ENCODE data around the gene RSF1.
"Not testable (repeated sequence)": the region's sequence is repeated elsewhere in the genome, so short reads cannot be mapped to it uniquely, and the experiment has no call there.

Gene RSF1

DNA sequence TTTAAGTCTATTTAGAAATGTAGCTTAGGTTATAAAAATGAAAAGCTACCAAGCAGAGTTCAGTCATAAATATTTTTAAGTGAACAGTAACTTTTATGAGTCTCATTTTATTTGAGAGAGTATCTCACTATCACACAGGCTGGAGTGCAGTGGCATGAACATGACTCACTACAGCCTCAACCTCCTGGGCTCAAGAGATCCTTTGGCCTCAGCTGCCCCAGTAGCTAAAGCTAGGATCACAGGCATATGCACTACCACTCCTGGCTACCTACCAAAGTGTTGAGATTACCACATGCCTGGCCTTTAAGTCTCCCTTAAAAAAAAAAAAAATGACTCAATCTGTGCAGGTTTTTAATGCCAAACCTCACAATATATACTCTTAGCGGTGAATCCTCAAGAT is 148.3 kb downstream of the RSF1 start:
- DNase-seq = no peak

GRCh38 chr11:77669848-77670511 is 150.5 kb downstream of the RSF1 start:
- no peak for DNase-seq

GRCh38 chr11:77668760-77669159 is 151.8 kb downstream of the RSF1 start:
- DNase-seq = no peak

GRCh38 chr11:77665240-77665965 is 155.1 kb downstream of the RSF1 start:
- no peak for DNase-seq

GRCh38 chr11:77661670-77662069 is 158.9 kb downstream of the RSF1 start:
- no peak for DNase-seq

DNA sequence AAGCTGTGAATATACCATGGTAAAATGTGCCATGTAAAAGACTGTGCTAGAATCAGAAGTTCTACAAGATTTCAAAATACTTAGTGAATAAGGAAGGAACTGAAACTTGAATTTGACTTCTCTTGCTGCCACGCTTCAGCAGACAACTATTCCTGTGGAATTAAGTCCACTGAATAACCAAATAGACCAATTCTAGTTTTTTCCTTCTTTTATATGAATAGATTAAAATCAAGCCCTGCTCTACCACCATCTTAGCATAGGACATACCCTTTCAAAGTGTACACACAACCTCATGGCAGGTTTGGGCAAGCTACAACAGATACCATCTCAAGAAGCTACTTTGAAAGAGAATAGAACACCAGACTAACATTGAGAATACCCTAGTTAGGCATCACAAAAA is 159.6 kb downstream of the RSF1 start:
- no peak for DNase-seq

DNA sequence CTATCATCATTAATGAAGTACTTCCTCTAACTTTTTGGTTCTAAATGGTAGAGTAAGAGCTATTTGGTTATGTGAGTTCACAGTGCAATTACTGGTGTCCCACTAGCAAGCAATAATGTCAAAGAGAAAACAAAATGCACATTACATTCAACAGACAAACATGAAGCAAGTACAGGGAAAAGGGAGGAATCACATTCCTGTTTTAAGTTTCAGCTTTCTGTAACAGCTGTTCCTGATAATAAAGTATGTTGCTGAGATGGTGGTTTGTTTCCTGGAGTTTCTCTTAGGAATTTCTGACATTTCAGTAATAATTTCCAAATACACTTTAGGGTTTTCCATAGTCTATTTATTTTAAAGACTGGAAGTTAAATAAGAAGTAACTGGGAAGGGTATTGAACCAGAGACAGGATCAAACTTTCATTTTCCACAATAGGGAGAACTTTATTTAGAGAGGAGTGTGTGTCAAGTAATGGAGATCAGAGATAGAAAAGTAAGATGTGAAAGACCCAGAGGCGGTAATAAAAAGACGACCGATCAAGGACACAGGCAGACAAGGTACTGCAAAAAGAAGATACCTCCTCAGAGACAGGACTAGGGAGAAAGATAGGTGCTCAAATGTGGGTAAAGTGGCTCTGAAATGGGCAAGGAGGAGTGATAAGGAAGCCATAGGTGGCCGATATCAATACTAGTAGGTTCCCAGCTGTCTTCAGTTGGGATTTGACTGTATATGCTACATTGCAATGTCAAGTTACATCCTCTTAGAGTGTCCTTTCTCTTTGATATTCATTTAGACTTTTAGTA is 162.1 kb downstream of the RSF1 start:
- DNase-seq = no peak

GRCh38 chr11:77656362-77656761 is 164.2 kb downstream of the RSF1 start:
- peak; percentile 6 for DNase-seq

DNA sequence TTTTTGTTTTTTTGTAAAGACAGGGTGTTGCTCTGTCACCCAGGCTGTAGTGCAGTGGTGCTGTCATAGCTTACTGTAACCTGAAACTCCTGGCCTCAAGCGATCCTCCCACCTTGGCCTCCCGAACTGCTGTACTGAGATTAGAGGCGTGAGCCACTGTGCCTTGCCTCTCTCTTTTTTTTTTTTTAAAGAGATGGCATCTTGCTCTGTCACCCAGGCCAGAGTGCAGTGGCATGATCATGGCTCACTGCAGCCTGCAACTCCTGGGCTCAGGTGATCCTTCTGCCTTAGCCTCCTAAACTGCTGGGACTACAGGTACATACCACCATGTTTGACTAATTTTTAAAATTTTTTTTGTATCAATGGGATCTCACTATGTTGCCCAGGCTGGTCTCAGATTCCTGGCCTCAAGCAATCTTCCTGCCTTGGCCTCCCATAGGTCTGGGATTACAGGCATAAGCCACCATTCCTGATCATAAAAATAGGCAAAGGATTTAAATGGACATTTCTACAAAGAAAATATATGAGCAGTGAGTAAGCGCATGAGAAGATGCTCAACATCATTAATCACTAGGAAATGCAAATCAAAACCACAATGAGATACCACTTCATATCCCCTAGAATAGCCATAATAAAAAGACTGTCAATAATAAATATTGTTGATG is 165.6 kb downstream of the RSF1 start:
- no peak for DNase-seq

GRCh38 chr11:77650123-77650522 is 170.4 kb downstream of the RSF1 start:
- no peak for DNase-seq

GRCh38 chr11:77647654-77648305 is 172.7 kb downstream of the RSF1 start:
- no peak for DNase-seq

GRCh38 chr11:77644887-77645286 is 175.6 kb downstream of the RSF1 start:
- DNase-seq = peak; percentile 45

DNA sequence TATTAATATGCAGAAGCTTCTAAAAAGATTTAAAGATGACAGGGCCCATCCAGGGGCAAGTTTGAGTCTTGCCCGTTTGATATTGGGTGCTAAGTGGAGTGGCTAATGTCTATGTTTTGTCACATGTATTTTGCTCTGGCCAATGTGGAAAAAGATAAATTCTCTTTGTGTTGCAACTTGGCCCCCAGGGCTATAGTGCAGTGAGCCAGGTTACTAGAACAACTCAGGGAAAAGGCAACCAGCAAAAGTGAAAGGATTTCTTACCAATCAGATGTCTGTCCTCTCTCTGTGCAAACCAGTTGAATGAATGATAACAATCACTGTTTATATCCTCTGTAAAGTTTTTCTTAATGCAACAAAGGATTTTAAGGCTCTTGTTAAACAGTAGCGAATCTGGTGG is 178.3 kb downstream of the RSF1 start:
- DNase-seq = no peak

DNA sequence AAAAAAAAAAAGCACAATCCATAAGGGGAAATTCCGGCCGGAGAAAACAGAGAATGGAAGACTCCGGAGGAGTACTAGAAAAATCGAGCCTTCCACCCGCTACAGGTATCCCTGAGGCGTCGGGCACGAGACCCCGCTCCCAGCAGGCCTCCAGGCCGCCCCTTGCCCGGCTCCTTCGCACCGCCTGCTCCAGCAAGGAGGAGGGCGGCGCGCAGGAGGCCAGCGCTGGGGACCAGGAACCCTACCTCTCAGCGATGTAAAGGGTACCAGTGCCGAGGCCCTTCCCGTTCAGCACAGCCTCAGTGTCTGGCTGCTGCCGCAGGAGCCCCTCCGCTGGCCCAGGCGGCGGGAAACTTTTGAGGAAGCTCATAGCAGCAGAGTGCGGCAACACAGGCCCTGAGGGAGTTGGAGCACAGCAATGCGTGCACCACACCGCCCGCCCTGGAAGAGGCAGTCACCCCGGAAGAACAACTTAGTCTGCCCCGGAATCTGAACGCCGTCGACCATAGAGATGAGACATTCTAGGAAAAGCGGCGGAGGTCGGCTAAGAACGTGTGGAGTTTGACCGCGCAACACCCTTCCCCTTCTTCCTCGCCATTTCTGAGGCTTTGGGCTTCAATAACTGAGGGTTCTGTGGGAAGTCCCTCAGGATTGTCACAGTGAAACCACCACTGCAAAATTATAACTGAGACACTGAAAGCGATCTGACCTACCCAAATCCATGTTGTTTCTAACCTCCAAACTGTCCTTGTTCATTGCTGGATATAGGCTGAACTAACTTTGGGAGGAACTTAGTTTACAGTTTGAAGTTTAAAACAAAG is 183.0 kb downstream of the RSF1 start, which contains the start of gene CLNS1A:
TSS of gene CLNS1A (minus strand) at position 450 of the 821 bp plus-strand sequence. CDS start at position 370, 80 bp downstream.
- DNase-seq = peak; percentile 93

DNA sequence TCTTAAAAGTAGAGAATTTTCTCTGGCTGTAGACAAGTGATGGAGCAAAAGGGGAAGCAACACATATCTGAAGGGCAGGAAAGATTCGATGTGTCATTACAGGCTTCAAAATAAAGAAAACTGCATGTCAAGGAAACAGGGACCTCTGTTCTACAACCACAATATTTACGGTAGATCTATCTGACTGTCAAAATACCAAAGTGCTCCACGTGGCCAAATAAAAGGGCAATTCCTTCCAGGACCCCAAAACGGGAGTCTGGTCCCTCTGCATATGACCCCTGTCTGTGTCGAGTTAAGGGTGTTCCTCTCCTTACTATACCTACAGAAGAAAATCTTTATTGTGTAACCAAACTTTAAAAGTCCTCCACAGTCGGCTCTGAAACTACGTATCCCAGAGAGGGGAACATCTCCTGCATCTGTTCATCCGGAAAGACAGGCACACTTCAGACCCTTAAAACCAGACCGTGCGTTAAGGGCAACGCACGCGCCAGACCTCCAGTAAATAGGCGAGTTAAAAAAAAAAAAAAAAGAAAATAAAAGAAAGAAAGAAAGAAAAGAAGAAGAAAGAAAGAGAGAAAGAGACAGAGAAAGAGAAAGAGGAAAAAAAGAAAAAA is 183.7 kb downstream of the RSF1 start:
- peak; percentile 25 for DNase-seq

- DNase-seq = not testable (repeated sequence)
Observed at GRCh38 chr11:77633926-77634325, 186.6 kb downstream of the RSF1 start.

GRCh38 chr11:77630157-77630710 is 190.3 kb downstream of the RSF1 start:
- no peak for DNase-seq

- peak; percentile 65 for DNase-seq
Observed at GRCh38 chr11:77619576-77620198, 200.8 kb downstream of the RSF1 start.

DNA sequence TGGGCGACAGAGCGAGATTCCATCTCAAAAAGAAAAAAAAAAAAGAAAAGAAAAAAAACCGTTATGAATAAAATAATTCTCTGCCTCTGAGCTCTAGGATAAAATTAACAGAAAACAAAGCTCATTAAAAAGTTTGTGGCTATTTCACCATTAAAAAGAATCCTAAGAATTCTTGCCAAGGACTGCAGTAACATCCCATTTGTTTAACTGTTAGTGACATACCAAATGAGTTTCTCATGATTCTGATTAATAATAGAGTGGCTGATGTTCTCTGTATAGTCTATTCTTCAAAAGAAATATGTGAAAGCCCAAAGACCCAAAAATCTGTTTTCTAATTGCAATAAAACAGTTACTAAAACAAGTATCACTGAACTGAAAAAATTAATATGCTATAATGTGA is 202.6 kb downstream of the RSF1 start:
- no peak for DNase-seq

GRCh38 chr11:77611921-77612320 is 208.6 kb downstream of the RSF1 start:
- no peak for DNase-seq
